LNCAP (cell line): ENCODE results near the gene TUBE1.

Experiments
- TF ChIP-seq, protein P1 (sequence below): fragments of 450-650 bp; IDR thresholded peaks from 2 replicates; pipeline ENCODE4 v1.5.1; 2017; ENCODE audit warnings: mild to moderate bottlenecking

Gene TUBE1

DNA sequence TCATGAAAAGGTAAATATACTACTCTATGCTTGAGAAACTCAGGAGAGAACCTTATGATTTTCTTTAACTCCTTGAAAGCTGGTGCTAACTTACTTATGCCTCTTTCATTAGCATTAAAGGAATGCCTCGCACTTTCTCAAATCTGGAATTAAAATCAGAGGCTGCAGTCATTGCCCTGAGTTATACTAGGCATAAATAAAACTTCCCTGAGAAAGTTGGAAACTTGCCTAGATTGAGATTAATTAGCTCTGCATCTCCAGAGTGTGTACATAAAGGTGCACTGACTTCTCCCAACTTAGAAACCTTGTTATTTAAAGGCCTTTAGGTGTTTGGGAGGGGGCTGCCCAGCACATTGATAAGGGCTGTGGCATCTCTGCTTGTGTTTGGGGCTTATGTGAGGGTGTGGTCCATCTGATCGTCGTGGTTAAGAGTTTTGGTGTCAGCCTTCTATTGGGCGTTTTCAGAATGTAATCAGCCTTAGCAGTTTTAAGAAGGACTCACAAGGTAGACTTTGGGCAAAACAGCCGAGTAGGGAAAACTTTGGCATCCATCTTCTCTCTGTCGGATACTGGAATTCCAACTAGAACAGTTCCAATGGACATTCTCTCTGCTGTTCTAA lies 65.5 kb downstream of the TUBE1 start:
- TF ChIP-seq, protein P1, sequence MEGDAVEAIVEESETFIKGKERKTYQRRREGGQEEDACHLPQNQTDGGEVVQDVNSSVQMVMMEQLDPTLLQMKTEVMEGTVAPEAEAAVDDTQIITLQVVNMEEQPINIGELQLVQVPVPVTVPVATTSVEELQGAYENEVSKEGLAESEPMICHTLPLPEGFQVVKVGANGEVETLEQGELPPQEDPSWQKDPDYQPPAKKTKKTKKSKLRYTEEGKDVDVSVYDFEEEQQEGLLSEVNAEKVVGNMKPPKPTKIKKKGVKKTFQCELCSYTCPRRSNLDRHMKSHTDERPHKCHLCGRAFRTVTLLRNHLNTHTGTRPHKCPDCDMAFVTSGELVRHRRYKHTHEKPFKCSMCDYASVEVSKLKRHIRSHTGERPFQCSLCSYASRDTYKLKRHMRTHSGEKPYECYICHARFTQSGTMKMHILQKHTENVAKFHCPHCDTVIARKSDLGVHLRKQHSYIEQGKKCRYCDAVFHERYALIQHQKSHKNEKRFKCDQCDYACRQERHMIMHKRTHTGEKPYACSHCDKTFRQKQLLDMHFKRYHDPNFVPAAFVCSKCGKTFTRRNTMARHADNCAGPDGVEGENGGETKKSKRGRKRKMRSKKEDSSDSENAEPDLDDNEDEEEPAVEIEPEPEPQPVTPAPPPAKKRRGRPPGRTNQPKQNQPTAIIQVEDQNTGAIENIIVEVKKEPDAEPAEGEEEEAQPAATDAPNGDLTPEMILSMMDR = no peak
